DMS 273 (cell line): ENCODE results near the gene KLF13.

Experiments
- DNase-seq: peaks from one replicate; lab custom pipeline; 2025; ENCODE audit not compliant: unreplicated experiment; lab: John Stamatoyannopoulos, UW

Gene KLF13

DNA sequence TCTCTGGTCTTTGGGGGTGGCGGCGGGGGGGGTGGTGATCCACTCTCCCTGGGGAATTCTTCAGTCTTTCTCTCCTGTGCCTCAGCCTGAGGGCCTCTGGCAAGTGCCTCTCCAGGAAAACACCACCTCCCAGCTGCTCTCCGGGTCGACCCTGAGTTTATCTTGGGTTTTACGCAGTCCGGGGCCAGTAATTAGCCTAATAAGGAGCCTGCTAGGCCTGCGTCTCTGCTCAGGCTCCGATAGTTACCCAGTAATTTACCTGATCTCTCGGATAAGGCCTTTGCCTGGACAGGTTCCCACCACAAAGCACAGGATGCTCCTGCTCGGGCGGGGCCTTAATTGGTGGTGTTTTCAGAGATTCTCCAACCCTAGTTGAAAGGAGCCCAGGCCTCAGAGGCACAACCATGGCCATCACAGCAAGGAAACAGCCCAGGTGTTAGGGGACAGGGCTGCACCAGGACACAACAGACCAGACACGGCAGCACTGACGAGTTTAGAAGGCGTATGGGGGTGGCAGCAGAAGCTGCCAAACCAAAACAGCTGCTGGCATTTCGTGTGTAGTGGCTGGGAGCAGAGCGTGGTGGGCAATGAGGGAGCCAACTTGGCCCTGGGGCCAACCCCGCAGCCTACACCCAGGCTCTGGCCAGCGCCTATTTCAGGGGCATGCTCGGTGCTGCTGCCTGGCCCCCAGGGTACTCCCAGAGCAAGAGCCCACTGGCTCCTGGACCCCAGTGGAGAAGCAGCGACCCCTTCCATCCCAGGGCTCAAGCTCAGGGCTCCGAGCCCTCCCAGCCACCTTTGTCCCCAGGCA lies 71.4 kb downstream of the KLF13 start:
- peak; percentile 72 for DNase-seq

DNA sequence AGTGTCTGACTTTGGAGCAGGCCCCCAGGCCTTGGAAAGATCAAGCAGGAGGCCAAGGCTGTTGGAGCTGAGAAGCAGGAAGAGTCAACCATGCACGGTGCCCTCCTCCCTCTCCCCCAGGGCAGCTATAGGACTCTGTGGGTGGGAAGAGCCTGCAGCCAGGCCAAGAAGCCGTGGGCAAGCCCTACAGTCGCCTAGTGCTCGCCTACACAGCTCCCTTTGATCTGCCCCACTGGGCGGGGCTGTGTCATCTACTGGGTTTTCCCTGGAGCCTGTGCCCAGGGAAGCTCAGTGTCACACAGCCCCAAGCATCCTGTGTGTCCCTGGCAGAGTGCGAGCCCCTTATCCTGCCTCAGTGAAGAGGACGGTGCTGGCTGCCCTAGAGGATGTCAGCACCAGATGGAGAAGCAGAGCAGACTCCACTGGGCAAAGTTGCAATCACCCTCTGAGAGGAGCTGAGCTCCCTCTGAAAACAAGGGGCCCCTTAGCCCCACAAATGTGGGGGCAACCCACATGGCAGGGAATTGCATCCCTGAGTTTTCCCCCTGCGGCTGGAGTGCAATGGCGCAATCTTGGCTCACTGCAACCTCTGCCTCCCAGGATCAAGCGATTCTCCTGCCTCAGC lies 72.2 kb downstream of the KLF13 start:
- peak; percentile 44 for DNase-seq

DNA sequence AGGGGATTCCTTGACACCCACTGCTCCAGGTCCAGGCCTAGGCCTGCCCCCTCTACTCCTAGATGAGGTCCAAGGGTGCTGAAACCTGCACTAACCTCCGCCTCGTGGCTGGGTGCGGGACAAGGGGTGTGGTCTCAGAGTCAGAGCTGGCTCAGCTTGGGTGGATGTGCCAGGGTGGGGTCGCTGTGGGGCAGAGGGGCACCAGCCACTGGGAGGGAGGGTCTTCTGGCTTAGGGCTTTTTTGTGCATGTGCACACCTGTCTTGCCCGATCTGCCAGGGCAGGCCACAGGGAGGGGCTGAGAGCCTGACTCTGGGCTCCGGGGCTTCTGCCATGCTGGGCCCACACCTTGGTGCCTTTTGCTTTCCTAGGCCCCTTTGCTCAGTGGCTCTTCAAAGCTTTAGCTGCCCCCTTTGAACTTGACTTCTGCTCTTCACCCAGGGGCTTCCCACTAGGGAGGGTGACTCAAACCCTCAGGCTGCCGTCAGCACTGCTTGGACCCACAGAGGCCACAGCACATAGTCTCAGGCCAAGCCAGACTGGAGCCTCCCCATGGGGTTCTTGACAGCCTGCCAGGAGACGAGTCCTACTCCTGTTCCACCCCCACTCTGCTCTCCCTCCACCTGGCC lies 73.0 kb downstream of the KLF13 start:
- peak; percentile 41 for DNase-seq

DNA sequence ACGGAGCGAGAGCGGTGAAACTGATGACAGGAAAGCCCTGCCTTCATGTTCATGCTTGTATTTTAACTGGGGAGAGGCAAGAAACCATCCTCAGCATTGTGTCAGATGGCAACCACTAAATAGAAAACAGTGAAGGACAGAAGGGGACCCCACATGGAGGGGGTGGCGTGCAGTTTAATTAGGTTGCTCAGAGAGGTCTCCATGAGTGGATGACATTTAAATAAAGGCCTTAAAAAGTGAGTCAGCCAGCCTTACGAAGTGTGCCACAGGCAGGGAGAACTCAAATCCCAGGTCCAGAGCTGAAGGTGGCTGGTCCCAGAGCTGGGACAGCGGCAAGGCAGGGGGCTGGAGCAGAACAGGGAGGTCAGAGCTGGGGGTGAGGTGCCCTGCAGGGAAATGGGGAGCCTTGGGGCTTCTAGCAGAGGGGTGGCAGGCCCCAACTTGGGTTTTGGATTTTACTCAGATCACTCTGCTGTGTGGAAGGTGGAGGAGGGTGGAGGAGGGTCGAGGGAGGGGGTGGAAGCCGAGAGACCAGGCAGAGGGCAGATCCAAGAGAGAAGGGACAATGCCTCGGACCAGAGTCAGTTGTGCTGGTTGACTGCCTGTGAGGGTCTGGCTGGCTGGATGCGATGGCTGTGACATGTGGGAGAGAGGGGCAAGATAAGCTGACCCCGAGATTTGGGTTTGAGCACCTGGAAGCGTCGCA lies 73.7 kb downstream of the KLF13 start:
- DNase-seq: no peak

DNA sequence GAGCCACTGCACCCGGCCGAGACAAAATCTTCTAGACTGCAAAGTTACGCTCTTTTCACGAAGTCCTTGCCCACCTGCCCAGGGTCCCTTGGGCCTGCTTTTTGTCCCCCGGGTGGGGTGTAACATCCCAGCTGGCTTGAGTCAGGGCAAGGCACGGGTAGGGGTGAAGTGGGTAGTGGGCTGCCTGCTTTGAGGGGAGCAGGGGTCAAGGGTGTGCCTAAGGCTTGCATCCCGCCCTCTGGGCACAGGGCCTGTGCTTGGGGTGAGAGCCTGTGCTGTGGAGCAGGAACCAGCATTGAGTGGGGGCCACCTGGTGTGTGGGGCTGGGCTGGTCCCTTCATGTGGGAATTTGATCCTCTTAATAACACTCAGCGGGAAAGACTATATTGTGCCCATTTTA lies 74.6 kb downstream of the KLF13 start:
- no peak for DNase-seq

DNA sequence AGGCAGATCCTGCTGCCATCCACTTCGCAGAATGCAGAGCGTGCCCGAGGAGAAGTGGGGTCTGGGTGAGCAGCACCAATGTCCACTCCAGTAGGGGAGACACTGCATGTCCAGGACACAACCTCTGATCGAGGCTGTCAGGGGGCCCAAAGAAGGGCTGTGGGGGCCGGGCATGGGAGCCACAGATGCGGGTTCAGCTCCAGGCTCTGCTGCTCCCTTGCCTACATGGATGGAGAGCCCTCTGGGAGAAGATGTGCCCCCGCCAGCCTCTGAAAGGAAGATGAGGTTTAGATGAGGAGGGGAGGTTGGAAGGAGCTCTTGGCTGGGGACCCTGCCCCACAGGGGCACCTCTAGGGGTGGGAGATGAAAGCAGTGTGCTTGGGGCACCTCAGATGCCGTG lies 75.4 kb downstream of the KLF13 start:
- DNase-seq: no peak

DNA sequence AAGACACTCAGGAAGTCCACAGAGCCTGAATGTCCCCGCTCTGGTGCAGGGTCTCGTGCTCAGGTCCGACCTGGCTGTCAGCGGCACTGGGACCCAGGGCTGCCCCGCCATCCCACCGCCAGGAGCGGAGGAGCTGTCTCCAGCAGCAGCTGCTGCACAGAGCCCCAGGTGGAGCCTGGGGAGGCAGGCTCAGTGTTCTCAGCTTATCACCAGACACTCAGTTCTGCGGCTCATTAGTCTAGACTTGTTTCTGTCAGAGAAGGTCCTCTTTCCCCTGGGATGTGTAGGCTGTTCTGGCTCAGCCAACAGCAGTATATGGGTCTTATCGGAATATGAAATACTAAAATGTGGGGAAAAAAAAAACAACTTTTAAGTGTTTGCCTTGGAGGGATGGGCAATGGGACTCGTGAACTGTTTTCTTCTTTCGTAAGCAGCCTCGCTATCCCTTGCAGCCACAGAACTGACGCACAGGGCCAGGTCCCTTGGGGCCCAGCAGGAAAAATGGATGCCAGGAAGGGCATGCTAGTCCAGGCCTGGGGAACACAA lies 75.9 kb downstream of the KLF13 start:
- peak; percentile 79 for DNase-seq

DNA sequence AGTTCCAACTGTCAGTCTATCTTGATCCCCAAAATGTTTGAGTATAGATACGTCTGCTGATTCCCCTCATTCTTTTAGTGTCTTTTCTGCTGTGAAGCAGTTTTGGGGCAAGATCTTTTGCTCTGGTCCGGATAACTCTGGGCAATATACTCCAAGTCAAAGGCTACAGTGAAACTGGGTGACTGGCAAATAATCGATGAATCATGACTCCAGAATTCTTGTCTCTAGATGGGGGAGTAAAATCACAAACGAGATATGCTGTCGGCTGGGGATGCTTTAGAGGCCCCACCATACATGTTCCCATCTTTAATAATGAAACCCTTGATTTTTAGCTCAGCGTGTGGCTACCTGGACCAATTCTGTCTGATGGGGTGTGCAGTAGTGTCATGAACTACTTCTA lies 76.5 kb downstream of the KLF13 start:
- DNase-seq: no peak

DNA sequence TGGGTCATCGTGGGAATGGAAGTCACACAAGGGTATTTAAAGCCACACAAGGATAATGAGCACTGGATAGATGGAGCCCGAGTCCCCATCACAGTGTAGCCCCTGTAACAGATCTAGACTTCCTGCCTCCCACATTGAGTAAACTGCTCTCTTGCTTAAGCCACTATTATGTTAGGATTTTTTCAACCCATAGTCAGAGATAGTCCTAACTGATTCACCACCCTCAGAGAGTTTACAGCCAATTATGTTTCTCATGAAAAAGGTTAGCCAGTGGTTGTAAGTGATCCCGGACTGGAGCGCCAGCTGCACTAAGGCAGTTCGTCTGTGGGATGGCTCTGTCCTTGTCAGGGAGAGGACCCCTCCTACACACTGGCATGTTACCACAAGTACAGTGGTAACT lies 77.0 kb downstream of the KLF13 start:
- DNase-seq: no peak

DNA sequence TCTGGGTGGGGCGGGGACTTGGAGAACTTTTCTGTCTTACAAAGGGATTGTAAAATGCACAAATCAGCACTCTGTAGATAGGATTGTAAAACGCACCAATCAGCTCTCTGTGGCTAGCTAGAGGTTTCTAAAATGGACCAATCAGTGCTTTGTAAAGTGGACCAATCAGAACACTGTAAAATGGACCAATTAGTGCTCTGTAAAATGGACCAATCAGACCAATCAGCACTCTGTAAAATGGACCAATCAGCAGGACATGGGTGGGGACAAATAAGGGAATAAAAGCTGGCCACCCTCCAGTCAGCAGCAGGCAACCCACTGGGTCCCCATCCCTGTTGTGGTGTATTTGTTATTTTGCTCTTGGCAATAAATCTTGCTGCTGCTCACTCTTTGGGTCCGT lies 77.7 kb downstream of the KLF13 start:
- DNase-seq: no peak

DNA sequence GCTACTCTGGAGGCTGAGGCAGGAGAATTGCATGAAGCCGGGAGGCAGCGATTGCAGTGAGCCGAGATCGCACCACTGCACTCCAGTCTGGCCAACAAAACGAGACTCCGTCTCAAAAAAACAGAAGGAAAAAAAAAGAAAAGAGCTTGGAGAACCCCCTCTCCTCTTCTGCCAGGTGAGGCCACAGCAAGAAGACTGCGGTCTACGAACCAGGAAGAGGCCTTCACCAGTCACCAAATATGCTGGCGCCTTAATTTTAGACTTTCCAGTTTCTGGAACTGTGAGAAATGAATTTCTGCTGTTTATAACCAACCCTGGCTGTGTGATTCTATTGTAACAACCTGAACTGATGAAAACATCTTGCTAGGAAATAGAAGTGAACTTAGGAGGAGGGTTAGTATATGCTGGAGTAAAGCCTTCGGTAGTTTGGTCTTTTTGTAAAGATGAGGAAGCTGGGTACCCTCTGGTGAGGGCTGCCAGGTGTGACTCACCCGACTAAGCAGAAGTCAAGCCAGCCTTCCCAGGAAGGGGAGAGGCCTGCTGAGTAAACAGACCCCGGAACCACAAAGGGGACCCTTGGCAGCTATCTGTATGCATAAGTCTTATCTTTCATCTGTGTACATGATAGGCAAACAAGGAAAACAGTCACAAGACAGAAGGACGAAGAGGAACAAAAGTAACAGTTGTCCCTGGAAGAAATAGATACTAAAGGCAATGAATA lies 78.7 kb downstream of the KLF13 start:
- no peak for DNase-seq

DNA sequence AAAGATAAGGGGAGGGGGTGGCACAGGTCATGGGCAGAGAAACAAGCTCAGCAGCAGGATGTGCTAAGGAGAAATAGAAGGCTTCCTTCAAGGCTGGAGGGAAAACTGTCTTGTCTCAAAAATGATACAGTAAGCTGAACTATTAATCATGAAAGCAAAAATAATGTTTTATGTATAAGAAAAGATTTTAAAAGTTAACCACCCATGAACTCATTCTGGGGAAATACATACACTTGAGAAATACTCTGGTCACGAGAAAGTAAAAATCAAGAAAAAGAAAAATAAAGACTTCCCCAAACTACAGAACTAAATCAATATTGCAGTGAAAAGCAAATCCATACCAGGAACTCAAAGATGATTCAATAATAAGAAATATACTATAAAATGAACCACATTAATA lies 80.7 kb downstream of the KLF13 start:
- no peak for DNase-seq

DNA sequence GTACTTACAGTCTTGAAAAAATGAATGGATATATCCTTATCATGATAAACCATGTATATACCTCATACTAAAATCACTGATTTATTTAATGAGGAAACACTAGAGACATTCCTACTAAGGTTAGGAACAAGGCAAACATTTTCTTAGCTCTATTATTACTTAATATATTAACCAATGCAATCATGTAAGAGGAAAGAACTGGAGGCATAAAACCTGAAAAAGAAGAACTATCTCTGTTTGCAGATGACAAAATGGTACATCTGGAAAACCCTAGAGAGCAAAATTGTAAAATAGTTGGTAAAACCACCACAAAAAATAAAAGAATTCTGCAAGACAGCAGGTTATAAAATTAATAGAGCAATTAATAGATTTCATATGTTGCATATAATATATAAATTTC lies 81.2 kb downstream of the KLF13 start:
- no peak for DNase-seq

DNA sequence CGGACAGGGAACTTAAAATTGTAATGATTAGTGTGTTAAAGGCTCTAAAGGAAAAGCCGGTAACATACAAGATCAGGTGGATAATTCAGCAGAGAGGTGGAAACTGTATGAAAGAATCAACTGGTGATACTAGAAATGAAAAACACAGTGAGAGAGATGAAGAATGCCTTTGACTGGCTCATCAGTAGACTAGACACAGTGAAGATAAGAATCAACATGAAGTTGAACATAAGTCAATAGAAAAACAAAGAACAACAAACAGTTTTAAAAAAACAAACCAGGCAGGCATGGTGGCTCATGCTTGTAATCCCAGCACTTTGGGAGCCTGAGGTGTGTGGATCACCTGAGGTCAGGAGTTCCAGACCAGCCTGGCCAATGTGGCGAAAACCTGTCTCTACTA lies 82.1 kb downstream of the KLF13 start:
- DNase-seq: no peak

DNA sequence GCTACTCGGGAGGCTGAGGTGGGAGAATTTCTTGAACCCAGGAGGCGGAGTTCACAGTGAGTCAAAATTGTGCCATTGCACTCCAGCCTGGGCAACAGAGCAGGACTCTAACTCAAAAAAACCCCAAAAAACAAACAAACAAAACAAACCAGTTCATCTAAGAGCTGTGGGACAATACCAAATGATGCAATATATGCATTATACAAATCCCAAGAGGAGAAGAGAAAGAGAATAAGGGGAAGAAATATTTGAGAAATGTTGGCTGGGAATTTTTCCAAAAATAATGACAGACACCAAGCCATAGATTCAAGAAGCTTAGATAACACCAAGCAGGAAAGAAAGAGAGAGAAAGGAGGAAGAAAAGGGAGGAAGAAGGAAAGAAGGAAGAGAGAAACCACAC lies 82.5 kb downstream of the KLF13 start:
- DNase-seq: no peak

DNA sequence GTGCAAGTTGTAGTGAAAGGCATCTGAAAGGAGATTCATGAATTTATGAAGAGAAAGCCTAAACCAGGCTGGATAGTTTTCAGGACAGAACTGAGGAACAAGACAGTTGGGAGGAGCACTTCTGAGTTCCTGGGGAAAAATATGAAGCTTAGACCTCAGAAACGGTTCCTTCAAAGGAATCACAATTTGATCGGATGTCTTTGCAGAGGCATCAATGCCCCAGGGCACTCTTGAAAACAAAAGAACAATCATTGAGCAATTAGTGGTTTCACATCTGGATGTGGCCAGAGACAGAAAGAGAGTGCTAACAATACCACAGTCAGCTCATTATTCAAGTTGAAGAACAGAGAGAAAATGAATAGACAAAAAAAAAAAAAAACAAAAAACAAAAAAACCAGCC lies 86.2 kb downstream of the KLF13 start:
- no peak for DNase-seq

DNA sequence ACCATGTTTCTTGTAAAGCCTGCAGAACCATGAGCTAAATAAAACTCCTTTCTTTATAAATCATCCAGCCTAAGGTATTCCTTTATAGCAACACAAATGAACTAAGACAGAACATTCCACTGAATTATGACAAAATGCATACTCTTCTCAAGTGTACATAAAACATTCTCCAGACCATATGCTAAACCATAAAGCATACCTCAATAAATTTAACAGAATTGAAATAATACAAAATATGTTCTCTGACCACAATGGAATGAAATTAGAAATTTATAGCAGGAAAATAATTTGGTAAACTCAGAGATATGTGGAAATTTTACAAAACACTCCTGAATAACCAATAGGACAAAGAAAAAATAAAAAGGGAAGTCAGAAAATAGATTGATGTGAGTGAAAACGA lies 88.6 kb downstream of the KLF13 start:
- no peak for DNase-seq

DNA sequence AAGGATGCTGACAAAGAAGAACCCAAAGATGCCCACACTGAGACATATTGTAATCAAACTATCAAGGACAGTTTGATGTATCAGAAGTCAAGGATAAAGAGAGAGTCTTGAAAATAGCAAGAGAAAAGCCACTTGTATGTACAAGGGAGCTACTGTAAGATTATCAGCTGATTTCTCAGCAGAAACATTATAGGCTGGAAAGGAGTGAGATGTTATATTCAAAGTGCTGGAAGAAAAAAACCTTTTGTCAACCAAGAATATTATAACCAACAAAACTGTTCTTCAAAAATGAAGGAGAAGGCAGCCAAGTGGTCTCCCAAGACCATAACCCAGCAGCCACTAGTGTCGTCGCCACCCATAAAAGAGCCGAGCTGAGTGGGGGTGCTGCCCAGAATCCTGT lies 93.2 kb downstream of the KLF13 start:
- no peak for DNase-seq

DNA sequence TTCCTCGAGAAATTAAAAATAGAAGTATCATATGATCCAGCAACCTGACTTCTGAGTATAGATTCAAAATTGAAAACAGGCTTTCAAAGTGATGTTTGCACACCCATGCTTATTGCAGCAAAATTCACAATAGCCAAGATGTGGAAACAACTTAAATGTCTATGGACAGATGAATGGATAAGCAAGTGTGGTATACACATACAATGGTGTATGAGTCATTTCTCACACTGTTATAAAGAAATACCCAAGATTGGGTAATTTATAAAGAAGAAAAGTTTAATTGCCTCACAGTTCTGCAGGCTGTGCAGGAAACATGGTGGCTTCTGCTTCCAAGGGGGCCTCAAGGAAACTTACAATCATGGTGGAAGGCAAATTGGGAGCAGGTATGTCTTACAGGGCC lies 100.8 kb downstream of the KLF13 start:
- DNase-seq: no peak
